K562 (cell line): Measurements from ENCODE around the gene PLAAT5. TPM values are rescaled to one million over a fixed set of nuclear protein-coding genes. Genes with fewer than 3 reads are reported as not detected.
A peak's percentile ranks its signal among the peaks of the same experiment; 100 is the strongest.
"Not testable (repeated sequence)": the region's sequence is repeated elsewhere in the genome, so short reads cannot be mapped to it uniquely, and the experiment has no call there.

Experiments used
- ATAC-seq: fragments of 200-7000 bp; cut with Tn5 transposase; 3 replicates; pipeline ENCODE4 v1.9.1; 2020; ENCODE audit warnings: moderate library complexity
- BruUV-seq: library from RNA; stranded (reverse); fragments of 400-500 nt; replicated peaks from 2 replicates; lab custom pipeline; 2021; lab: Mats Ljungman, UMichigan
- CTCF ChIA-PET: fragments of 300-600 bp; formaldehyde crosslinking; extraction: SDS; loops from one replicate; lab custom pipeline; 2021; ENCODE audit warnings: low intra/inter-chr PET ratio; lab: Yijun Ruan, JAX
- POLR2A ChIA-PET: fragments of 300-600, 350-650 bp; sonication (Branson Sonifier 250); formaldehyde crosslinking; extraction: SDS; loops from one replicate; lab custom pipeline; 2021; ENCODE audit warnings: antibody characterized with exemption, inconsistent platforms; lab: Yijun Ruan, JAX
- DNase-seq, 4 experiments: peaks; one replicate each; pipeline versions ENCODE4 v3.0.0 to v3.0.0-alpha.2; 2011 to 2018; ENCODE audit warnings: low spot score in 3 of 4, mixed read lengths in 3 of 4; ENCODE audit errors: extremely low read depth in 1 of 4
- FAIRE-seq: peaks from 2 replicates; lab custom pipeline; 2011; peaks lifted over from hg19 to GRCh38; lab: Jason Lieb, UNC
- H2AFZ ChIP-seq: 2 replicates; pipeline ENCODE4 v1.6.0; 2011; ENCODE audit warnings: low read depth, low read length, control low read depth, inconsistent platforms
- H3K27ac ChIP-seq: fragments of 200-600 bp; 3 replicates; pipeline ENCODE4 v1.8.0; 2011; ENCODE audit warnings: low read depth, mild to moderate bottlenecking, control low read depth, inconsistent platforms, low read length, moderate library complexity, mixed read lengths; ENCODE audit errors: extremely low read depth
- H3K27me3 ChIP-seq, 2 experiments: fragments of 300-600 bp in 1 of 2; 2 replicates in 1 of 2; 3 replicates in 1 of 2; pipeline versions ENCODE4 v1.6.0 to v1.8.0; 2011; ENCODE audit warnings: inconsistent platforms in 2 of 2, low read length in 2 of 2, mild to moderate bottlenecking in 1 of 2, mixed read lengths in 1 of 2, moderate library complexity in 1 of 2; ENCODE audit not compliant: control insufficient read depth in 2 of 2, insufficient read depth in 2 of 2
- H3K36me3 ChIP-seq: fragments of 300-600 bp; 3 replicates; pipeline ENCODE4 v1.8.0; 2011; ENCODE audit warnings: mild to moderate bottlenecking, low read length, inconsistent platforms; ENCODE audit not compliant: control insufficient read depth, insufficient read depth
- H3K4me1 ChIP-seq, 2 experiments: fragments of 200-600 bp in 1 of 2; replicated peaks in 1 of 2; 2 replicates in 1 of 2; 3 replicates in 1 of 2; pipeline versions ENCODE4 v1.5.1 to v1.8.0; 2011; ENCODE audit warnings: inconsistent platforms in 2 of 2, low read length in 2 of 2, mild to moderate bottlenecking in 1 of 2, mixed read lengths in 1 of 2, moderate library complexity in 1 of 2; ENCODE audit not compliant: control insufficient read depth in 2 of 2, insufficient read depth in 2 of 2
- H3K4me2 ChIP-seq: 2 replicates; pipeline ENCODE4 v1.6.1; 2011; ENCODE audit warnings: low read length, control low read depth, inconsistent platforms, mixed read lengths; ENCODE audit not compliant: insufficient read depth
- H3K4me3 ChIP-seq: fragments of 200-600 bp; sonication (generic), shearing (Covaris generic); 2 replicates; pipeline ENCODE4 v1.5.1; 2016; ENCODE audit warnings: control low read depth, inconsistent platforms
- H3K79me2 ChIP-seq: fragments of 200-600 bp; 3 replicates; pipeline ENCODE4 v1.8.0; 2011; ENCODE audit warnings: low read length, inconsistent platforms; ENCODE audit not compliant: control insufficient read depth, insufficient read depth
- H3K9ac ChIP-seq, 2 experiments: 2 replicates each; pipeline versions ENCODE4 v1.6.0 to v1.6.1; 2011; ENCODE audit warnings: low read depth in 2 of 2, low read length in 2 of 2, control low read depth in 1 of 2, inconsistent platforms in 1 of 2, mild to moderate bottlenecking in 1 of 2, mixed read lengths in 1 of 2; ENCODE audit not compliant: insufficient read depth in 1 of 2
- H3K9me1 ChIP-seq: one replicate; pipeline ENCODE4 v1.6.0; 2011; ENCODE audit warnings: inconsistent platforms, mild to moderate bottlenecking, low read length, moderate library complexity; ENCODE audit not compliant: control insufficient read depth, insufficient read depth
- H3K9me3 ChIP-seq: replicated peaks from 2 replicates; pipeline ENCODE4 v1.5.1; 2011; ENCODE audit warnings: low read depth, low read length, inconsistent platforms; ENCODE audit not compliant: control insufficient read depth, insufficient read depth
- H4K20me1 ChIP-seq: replicated peaks from 2 replicates; pipeline ENCODE4 v1.6.1; 2011; ENCODE audit warnings: low read length, inconsistent platforms, mixed read lengths; ENCODE audit not compliant: control insufficient read depth, insufficient read depth
- CXXC5 ChIP-seq: fragments of 250-450 bp; sonication (Bioruptor Pico); IDR thresholded peaks from 2 replicates; pipeline ENCODE4 v1.8.0; 2022; ENCODE audit warnings: inconsistent platforms, mild to moderate bottlenecking, moderate library complexity
- DMBX1 ChIP-seq: fragments of 250-450 bp; sonication (Bioruptor Pico); IDR thresholded peaks from 2 replicates; pipeline ENCODE4 v1.8.0; 2022; ENCODE audit warnings: inconsistent platforms, mild to moderate bottlenecking, moderate library complexity, borderline replicate concordance
- GTF2A2 ChIP-seq: IDR thresholded peaks from 2 replicates; pipeline ENCODE4 v1.6.1; 2016; ENCODE audit warnings: mild to moderate bottlenecking, missing genetic modification characterization, missing compliant biosample characterization
- MAZ ChIP-seq, 2 experiments: fragments of 450-650 bp in 1 of 2; sonication (generic) in 1 of 2; formaldehyde crosslinking; IDR thresholded peaks in 1 of 2; conservative IDR thresholded peaks in 1 of 2; 2 replicates each; pipeline versions ENCODE4 v1.4.0 to v1.5.0; 2020; ENCODE audit warnings: mild to moderate bottlenecking in 1 of 2, missing genetic modification reagents in 1 of 2
- MEF2D ChIP-seq: conservative IDR thresholded peaks from 2 replicates; pipeline ENCODE4 v1.6.1; 2016; ENCODE audit warnings: low read depth, missing genetic modification characterization, missing compliant biosample characterization
- NR4A1 ChIP-seq, 2 experiments: fragments of 250-450 bp in 1 of 2; fragments of 450-650 bp in 1 of 2; sonication (Bioruptor Pico) in 1 of 2; IDR thresholded peaks; 2 replicates each; pipeline versions ENCODE4 v1.4.0 to v1.6.1; 2016 to 2020; ENCODE audit warnings: mild to moderate bottlenecking in 2 of 2, missing compliant biosample characterization in 1 of 2, missing genetic modification characterization in 1 of 2, moderate library complexity in 1 of 2
- SMAD3 ChIP-seq: fragments of 450-650 bp; formaldehyde crosslinking; conservative IDR thresholded peaks from 2 replicates; pipeline ENCODE4 v1.4.0; 2020; ENCODE audit warnings: mild to moderate bottlenecking
- SMAD4 ChIP-seq: fragments of 250-450 bp; sonication (Bioruptor Pico); conservative IDR thresholded peaks from 2 replicates; pipeline ENCODE4 v1.8.0; 2021; ENCODE audit warnings: inconsistent platforms, mild to moderate bottlenecking, moderate library complexity
- TAF7 ChIP-seq: fragments of 450-650 bp; IDR thresholded peaks from 2 replicates; pipeline ENCODE4 v1.6.1; 2016; ENCODE audit warnings: missing genetic modification characterization, missing compliant biosample characterization
- ZBTB17 ChIP-seq: fragments of 450-650 bp; formaldehyde crosslinking; IDR thresholded peaks from 2 replicates; pipeline ENCODE4 v1.4.0; 2020; ENCODE audit warnings: mild to moderate bottlenecking
- ZNF134 ChIP-seq: fragments of 250-450 bp; sonication (Bioruptor Pico); conservative IDR thresholded peaks from 2 replicates; pipeline ENCODE4 v1.4.0; 2020
- ZNF311 ChIP-seq: fragments of 250-450 bp; sonication (Bioruptor Pico); IDR thresholded peaks from 2 replicates; pipeline ENCODE4 v1.4.0; 2020; ENCODE audit warnings: mild to moderate bottlenecking, moderate library complexity
- ZNF583 ChIP-seq: fragments of 250-450 bp; sonication (Bioruptor Pico); IDR thresholded peaks from 2 replicates; pipeline ENCODE4 v1.4.0; 2020
- WGBS: fragments of 100-300 bp; shearing (Covaris generic); methylation state at CpG from one replicate; pipeline ENCODE4 v1.1.6; 2016; ENCODE audit warnings: low coverage, mixed read lengths; ENCODE audit not compliant: insufficient coverage; ENCODE audit errors: missing lambda C conversion rate; 5-methylcytosine and 5-hydroxymethylcytosine counted together
- in situ Hi-C: fragments of 300-500 bp; cut with MboI; formaldehyde crosslinking; loops from 4 replicates; pipeline ENCODE4 v1.15.0; 2018; ENCODE audit warnings: inconsistent platforms, mixed read lengths
- intact Hi-C: fragments of 100-400 bp; cut with micrococcal nuclease; formaldehyde crosslinking; loops from 2 replicates; pipeline ENCODE4 v1.14.2; 2022
- polyA plus RNA-seq, 8 experiments: library from polyadenylated mRNA; depleted of rRNA in 4 of 8; stranded (reverse) in 5 of 8; unstranded in 3 of 8; fragments of >200 nt; fragmentation: Nextera tagmentation in 2 of 8; fragmentation: Illumina TruSeq in 1 of 8; extraction: Ambion mirVana in 2 of 8; extraction: Trizol in 1 of 8; gene quantifications; 2 replicates each; pipeline versions ENCODE4 v1.2.1 to v1.2.3, GENCODE V29; 2011 to 2014; ENCODE audit warnings: inconsistent platforms in 1 of 8, missing spikeins in 1 of 8
- total RNA-seq, 7 experiments: library from RNA; depleted of rRNA in 6 of 7; stranded (reverse); fragments of >200 nt in 6 of 7; fragmentation: Illumina TruSeq in 2 of 7; extraction: Trizol in 2 of 7; gene quantifications; 2 replicates each; pipeline versions ENCODE4 v1.2.1 to v1.2.3, GENCODE V29; 2011 to 2021; ENCODE audit warnings: low replicate concordance in 1 of 7
- TF ChIP-seq, protein P1 (sequence below): fragments of 450-650 bp; formaldehyde crosslinking; IDR thresholded peaks from 2 replicates; pipeline ENCODE4 v1.4.0; 2020; ENCODE audit warnings: mild to moderate bottlenecking, moderate library complexity
- TF ChIP-seq, protein P2 (sequence below): fragments of 450-650 bp; IDR thresholded peaks from 2 replicates; pipeline ENCODE4 v1.6.1; 2016; ENCODE audit warnings: missing biosample characterization, missing genetic modification characterization
- TF ChIP-seq, protein P3 (sequence below), 2 experiments: fragments of 250-450 bp in 1 of 2; fragments of 450-650 bp in 1 of 2; sonication (Bioruptor Pico) in 1 of 2; IDR thresholded peaks; 2 replicates each; pipeline versions ENCODE4 v1.6.1 to v1.8.0; 2016 to 2021; ENCODE audit warnings: mild to moderate bottlenecking in 2 of 2, moderate library complexity in 2 of 2, missing compliant biosample characterization in 1 of 2, missing genetic modification characterization in 1 of 2
- TF ChIP-seq, protein P4 (sequence below): fragments of 250-450 bp; sonication (Bioruptor Pico); IDR thresholded peaks from 2 replicates; pipeline ENCODE4 v1.4.0; 2020

Gene PLAAT5
- total and polyA plus RNA-seq, 9 of the 15 experiments (the other 6 are each of a cell fraction or from before 2014, with no cell fraction given), result not detected

DNA sequence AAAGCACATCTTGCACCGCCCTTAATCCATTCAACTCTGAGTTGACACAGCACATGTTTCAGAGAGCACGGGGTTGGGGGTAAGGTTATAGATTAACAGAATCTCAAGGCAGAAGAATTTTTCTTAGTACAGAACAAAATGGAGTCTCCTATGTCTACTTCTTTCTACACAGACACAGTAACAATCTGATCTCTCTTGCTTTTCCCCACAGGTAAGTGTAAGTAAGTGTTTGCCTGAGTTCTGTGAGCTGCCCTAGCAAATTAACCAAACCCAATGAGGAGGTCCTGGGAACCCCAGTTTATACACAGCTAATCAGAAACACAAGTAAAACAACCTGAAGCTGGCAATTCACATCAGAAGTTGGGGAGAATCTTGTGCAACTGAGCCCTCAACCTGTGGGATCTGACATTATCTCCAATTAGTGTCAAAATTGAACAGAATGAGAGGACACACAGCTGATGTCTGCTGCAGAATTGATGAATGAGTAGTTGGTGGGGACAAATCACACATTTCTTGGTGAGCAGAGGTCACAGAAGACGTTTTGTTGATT, 37.8 kb upstream of the PLAAT5 start:
- Histone ChIP-seq H2AFZ (peak overlapping the region; percentile 63), H3K4me1 (peaks cover 0 to 34% of the 10 kb centered on the region in 2 experiments; a peak in 4 of 5 replicates)
- intact Hi-C loops; H3K4me3 ChIP-seq; H3K4me2 ChIP-seq; H3K9ac ChIP-seq; H3K27ac ChIP-seq; BruUV-seq; CTCF ChIA-PET; ATAC-seq; H3K79me2 ChIP-seq; H4K20me1 ChIP-seq; FAIRE-seq; in situ Hi-C loops; H3K9me3 ChIP-seq; DNase-seq; H3K36me3 ChIP-seq; H3K27me3 ChIP-seq; H3K9me1 ChIP-seq; TF ChIP-seq NR4A1 (CRISPR knock-in tag; IDR thresholded peaks at IDR 0.05): not testable (repeated sequence)
- WGBS, result 9% methylated on average over 1 of the region's 3 CpGs
- POLR2A ChIA-PET, result interaction anchor here (1.2 kb wide), 1 partner anchor 10 kb away, joined by 3 read pairs; no protein-coding TSS in a partner anchor
- peak; percentile 74; the same call in 1 of the 2 replicates for TF ChIP-seq ZNF583
- 0 out of 2 replicates have a peak, but pooled peaks have one; percentile 55 for TF ChIP-seq MEF2D (tag)
- TF ChIP-seq ZNF311, result peak; percentile 88
- 0 out of 4 replicates have a peak, but pooled peaks of 1 of the 2 experiments have one; percentile 24 for TF ChIP-seq MAZ (CRISPR knock-in tag; conservative IDR thresholded peaks at IDR 0.05 in 1 of 2, IDR thresholded peaks at IDR 0.05 in 1 of 2)
- TF ChIP-seq NR4A1 (tag; IDR thresholded peaks at IDR 0.05), result peak; percentile 90
- TF ChIP-seq, protein P1, sequence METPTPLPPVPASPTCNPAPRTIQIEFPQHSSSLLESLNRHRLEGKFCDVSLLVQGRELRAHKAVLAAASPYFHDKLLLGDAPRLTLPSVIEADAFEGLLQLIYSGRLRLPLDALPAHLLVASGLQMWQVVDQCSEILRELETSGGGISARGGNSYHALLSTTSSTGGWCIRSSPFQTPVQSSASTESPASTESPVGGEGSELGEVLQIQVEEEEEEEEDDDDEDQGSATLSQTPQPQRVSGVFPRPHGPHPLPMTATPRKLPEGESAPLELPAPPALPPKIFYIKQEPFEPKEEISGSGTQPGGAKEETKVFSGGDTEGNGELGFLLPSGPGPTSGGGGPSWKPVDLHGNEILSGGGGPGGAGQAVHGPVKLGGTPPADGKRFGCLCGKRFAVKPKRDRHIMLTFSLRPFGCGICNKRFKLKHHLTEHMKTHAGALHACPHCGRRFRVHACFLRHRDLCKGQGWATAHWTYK, result peak; percentile 87
- TF ChIP-seq, protein P2, sequence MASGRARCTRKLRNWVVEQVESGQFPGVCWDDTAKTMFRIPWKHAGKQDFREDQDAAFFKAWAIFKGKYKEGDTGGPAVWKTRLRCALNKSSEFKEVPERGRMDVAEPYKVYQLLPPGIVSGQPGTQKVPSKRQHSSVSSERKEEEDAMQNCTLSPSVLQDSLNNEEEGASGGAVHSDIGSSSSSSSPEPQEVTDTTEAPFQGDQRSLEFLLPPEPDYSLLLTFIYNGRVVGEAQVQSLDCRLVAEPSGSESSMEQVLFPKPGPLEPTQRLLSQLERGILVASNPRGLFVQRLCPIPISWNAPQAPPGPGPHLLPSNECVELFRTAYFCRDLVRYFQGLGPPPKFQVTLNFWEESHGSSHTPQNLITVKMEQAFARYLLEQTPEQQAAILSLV (tag), result 0 out of 2 replicates have a peak, but pooled peaks have one; percentile 49
- TF ChIP-seq GTF2A2 (tag), result peak; percentile 76; the same call in 1 of the 2 replicates
- TF ChIP-seq, protein P3, sequence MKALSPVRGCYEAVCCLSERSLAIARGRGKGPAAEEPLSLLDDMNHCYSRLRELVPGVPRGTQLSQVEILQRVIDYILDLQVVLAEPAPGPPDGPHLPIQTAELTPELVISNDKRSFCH (CRISPR knock-in tag; IDR thresholded peaks at IDR 0.05), result not testable (repeated sequence)
- TF ChIP-seq, protein P3 (tag; IDR thresholded peaks at IDR 0.05), result peak; percentile 86; the same call in 1 of the 2 replicates
- TF ChIP-seq ZNF134 (CRISPR knock-in tag), result 0 out of 2 replicates have a peak, but pooled peaks have one; percentile 50
- TF ChIP-seq SMAD4, result peak; percentile 75
- TF ChIP-seq TAF7 (tag), result peak; percentile 32; the same call in 1 of the 2 replicates
- TF ChIP-seq CXXC5 (CRISPR knock-in tag), result peak; percentile 62
- TF ChIP-seq SMAD3, result peak; percentile 74
- TF ChIP-seq, protein P4, sequence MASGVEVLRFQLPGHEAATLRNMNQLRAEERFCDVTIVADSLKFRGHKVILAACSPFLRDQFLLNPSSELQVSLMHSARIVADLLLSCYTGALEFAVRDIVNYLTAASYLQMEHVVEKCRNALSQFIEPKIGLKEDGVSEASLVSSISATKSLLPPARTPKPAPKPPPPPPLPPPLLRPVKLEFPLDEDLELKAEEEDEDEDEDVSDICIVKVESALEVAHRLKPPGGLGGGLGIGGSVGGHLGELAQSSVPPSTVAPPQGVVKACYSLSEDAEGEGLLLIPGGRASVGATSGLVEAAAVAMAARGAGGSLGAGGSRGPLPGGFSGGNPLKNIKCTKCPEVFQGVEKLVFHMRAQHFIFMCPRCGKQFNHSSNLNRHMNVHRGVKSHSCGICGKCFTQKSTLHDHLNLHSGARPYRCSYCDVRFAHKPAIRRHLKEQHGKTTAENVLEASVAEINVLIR (CRISPR knock-in tag), result peak; percentile 56; the same call in 1 of the 2 replicates
- TF ChIP-seq DMBX1 (CRISPR knock-in tag), result peak; percentile 95
- TF ChIP-seq ZBTB17 (CRISPR knock-in tag), result 0 out of 2 replicates have a peak, but pooled peaks have one; percentile 52
